ENCODE data around the gene XXYLT1. TPM values are rescaled to one million over a fixed set of nuclear protein-coding genes. Genes with fewer than 3 reads are reported as not detected.
A peak's percentile ranks its signal among the peaks of the same experiment; 100 is the strongest.
"Not testable (repeated sequence)": the region's sequence is repeated elsewhere in the genome, so short reads cannot be mapped to it uniquely, and the experiment has no call there.

XXYLT1 gene
- polyA plus RNA-seq, 4 donors, result 0.81 to 11.7 (median 4.6) TPM

- no peak for FAIRE-seq
- 85 to 91% (median 90%) methylated on average over 22 of the region's 22 CpGs for WGBS, 3 donors
- Histone ChIP-seq H3K27ac (ENCODE audit: low read depth in 1 of 3, low read length in 2 of 3) (no peak overlapping the region), H3K9me3 (ENCODE audit: control insufficient read depth in 2 of 2, insufficient read depth in 1 of 2, low read depth in 1 of 2, low read length in 1 of 2) (no peaks in the 10 kb centered on the region), H3K27me3 (ENCODE audit: control insufficient read depth in 3 of 3, insufficient read depth in 3 of 3, low read length in 3 of 3) (no peaks in the 10 kb centered on the region), H3K4me1 (ENCODE audit: control insufficient read depth in 3 of 3, insufficient read depth in 2 of 3, low read depth in 1 of 3, low read length in 2 of 3) (peaks cover 0 to 9% (median 2%) of the 10 kb centered on the region in 3 donors), H3K36me3 (ENCODE audit: control insufficient read depth in 3 of 3, insufficient read depth in 2 of 3, low read depth in 1 of 3, low read length in 3 of 3) (peaks cover 0 to 8% (median 0%) of the 10 kb centered on the region in 3 donors), H3K4me3 (ENCODE audit: low read depth in 1 of 3, low read length in 3 of 3) (no peak overlapping the region)
- no peak for DNase-seq
Observed at GRCh38 chr3:195112361-195112791, 158.6 kb downstream of the XXYLT1 start.

GRCh38 chr3:195111766-195112165, 159.2 kb downstream of the XXYLT1 start:
- DNase-seq (no peak), FAIRE-seq (no peak)
- Histone ChIP-seq H3K27ac (ENCODE audit: low read depth in 1 of 3, low read length in 2 of 3) (no peak overlapping the region), H3K27me3 (ENCODE audit: control insufficient read depth in 3 of 3, insufficient read depth in 3 of 3, low read length in 3 of 3) (no peaks in the 10 kb centered on the region), H3K4me3 (ENCODE audit: low read depth in 1 of 3, low read length in 3 of 3) (no peak overlapping the region), H3K9me3 (ENCODE audit: control insufficient read depth in 2 of 2, insufficient read depth in 1 of 2, low read depth in 1 of 2, low read length in 1 of 2) (no peaks in the 10 kb centered on the region), H3K36me3 (ENCODE audit: control insufficient read depth in 3 of 3, insufficient read depth in 2 of 3, low read depth in 1 of 3, low read length in 3 of 3) (peaks cover 0 to 8% (median 0%) of the 10 kb centered on the region in 3 donors), H3K4me1 (ENCODE audit: control insufficient read depth in 3 of 3, insufficient read depth in 2 of 3, low read depth in 1 of 3, low read length in 2 of 3) (peaks cover 0 to 9% (median 2%) of the 10 kb centered on the region in 3 donors)
- WGBS, 3 donors, result 91 to 94% (median 92%) methylated on average over 9 of the region's 9 CpGs

- Histone ChIP-seq H3K27ac (ENCODE audit: low read depth in 1 of 3, low read length in 2 of 3) (peak overlapping the region in 1 of 3 donors; percentile 53), H3K4me1 (ENCODE audit: control insufficient read depth in 3 of 3, insufficient read depth in 2 of 3, low read depth in 1 of 3, low read length in 2 of 3) (peaks cover 0 to 13% (median 2%) of the 10 kb centered on the region in 3 donors), H3K9me3 (ENCODE audit: control insufficient read depth in 2 of 2, insufficient read depth in 1 of 2, low read depth in 1 of 2, low read length in 1 of 2) (no peaks in the 10 kb centered on the region), H3K36me3 (ENCODE audit: control insufficient read depth in 3 of 3, insufficient read depth in 2 of 3, low read depth in 1 of 3, low read length in 3 of 3) (peaks cover 0 to 8% (median 0%) of the 10 kb centered on the region in 3 donors), H3K27me3 (ENCODE audit: control insufficient read depth in 3 of 3, insufficient read depth in 3 of 3, low read length in 3 of 3) (no peaks in the 10 kb centered on the region), H3K4me3 (ENCODE audit: low read depth in 1 of 3, low read length in 3 of 3) (no peak overlapping the region)
- DNase-seq (no peak), FAIRE-seq (no peak)
- 74 to 85% (median 77%) methylated on average over 9 of the region's 9 CpGs for WGBS, 3 donors
Observed at GRCh38 chr3:195111319-195111705, 159.6 kb downstream of the XXYLT1 start.

GRCh38 chr3:195110647-195111318, 160.2 kb downstream of the XXYLT1 start:
- FAIRE-seq (no peak), DNase-seq (peak in 1 of 2 donors; percentile 48)
- Histone ChIP-seq H3K36me3 (ENCODE audit: control insufficient read depth in 3 of 3, insufficient read depth in 2 of 3, low read depth in 1 of 3, low read length in 3 of 3) (peaks cover 0 to 8% (median 0%) of the 10 kb centered on the region in 3 donors), H3K9me3 (ENCODE audit: control insufficient read depth in 2 of 2, insufficient read depth in 1 of 2, low read depth in 1 of 2, low read length in 1 of 2) (no peaks in the 10 kb centered on the region), H3K27ac (ENCODE audit: low read depth in 1 of 3, low read length in 2 of 3) (peak overlapping the region in 1 of 3 donors; percentile 14), H3K4me1 (ENCODE audit: control insufficient read depth in 3 of 3, insufficient read depth in 2 of 3, low read depth in 1 of 3, low read length in 2 of 3) (peaks cover 0 to 14% (median under 1%) of the 10 kb centered on the region in 3 donors), H3K27me3 (ENCODE audit: control insufficient read depth in 3 of 3, insufficient read depth in 3 of 3, low read length in 3 of 3) (no peaks in the 10 kb centered on the region), H3K4me3 (ENCODE audit: low read depth in 1 of 3, low read length in 3 of 3) (no peak overlapping the region)
- 61 to 73% (median 70%) methylated on average over 14 of the region's 14 CpGs for WGBS, 3 donors

- DNase-seq, result no peak
- Histone ChIP-seq H3K4me1 (ENCODE audit: control insufficient read depth in 3 of 3, insufficient read depth in 2 of 3, low read depth in 1 of 3, low read length in 2 of 3) (peaks cover 0 to 21% (median 3%) of the 10 kb centered on the region in 3 donors), H3K27ac (ENCODE audit: low read depth in 1 of 3, low read length in 2 of 3) (no peak overlapping the region), H3K4me3 (ENCODE audit: low read depth in 1 of 3, low read length in 3 of 3) (no peak overlapping the region), H3K9me3 (ENCODE audit: control insufficient read depth in 2 of 2, insufficient read depth in 1 of 2, low read depth in 1 of 2, low read length in 1 of 2) (peaks cover 0 to 7% of the 10 kb centered on the region in 2 donors), H3K27me3 (ENCODE audit: control insufficient read depth in 3 of 3, insufficient read depth in 3 of 3, low read length in 3 of 3) (no peaks in the 10 kb centered on the region), H3K36me3 (ENCODE audit: control insufficient read depth in 3 of 3, insufficient read depth in 2 of 3, low read depth in 1 of 3, low read length in 3 of 3) (peaks cover 0 to 5% (median 0%) of the 10 kb centered on the region in 3 donors)
- WGBS, 3 donors, result 80 to 90% (median 90%) methylated on average over 10 of the region's 10 CpGs
- no peak for FAIRE-seq
Observed at GRCh38 chr3:195109098-195109657, 161.8 kb downstream of the XXYLT1 start.

- WGBS, 3 donors, result 81 to 91% (median 87%) methylated on average over 8 of the region's 8 CpGs
- H3K27me3 ChIP-seq (ENCODE audit: control insufficient read depth in 3 of 3, insufficient read depth in 3 of 3, low read length in 3 of 3), result no peaks in the 10 kb centered on the region
- no peak overlapping the region for H3K4me3 ChIP-seq (ENCODE audit: low read depth in 1 of 3, low read length in 3 of 3)
- peaks cover 0 to 5% (median 0%) of the 10 kb centered on the region in 3 donors for H3K36me3 ChIP-seq (ENCODE audit: control insufficient read depth in 3 of 3, insufficient read depth in 2 of 3, low read depth in 1 of 3, low read length in 3 of 3)
- no peak overlapping the region for H3K27ac ChIP-seq (ENCODE audit: low read depth in 1 of 3, low read length in 2 of 3)
- H3K4me1 ChIP-seq (ENCODE audit: control insufficient read depth in 3 of 3, insufficient read depth in 2 of 3, low read depth in 1 of 3, low read length in 2 of 3), result peaks cover 4 to 35% (median 7%) of the 10 kb centered on the region in 3 donors
- FAIRE-seq, result no peak
- DNase-seq, result no peak
- H3K9me3 ChIP-seq (ENCODE audit: control insufficient read depth in 2 of 2, insufficient read depth in 1 of 2, low read depth in 1 of 2, low read length in 1 of 2), result peaks cover 0 to 15% of the 10 kb centered on the region in 2 donors
Observed at GRCh38 chr3:195107593-195107992, 163.4 kb downstream of the XXYLT1 start.

GRCh38 chr3:195107031-195107430, 163.9 kb downstream of the XXYLT1 start:
- H3K27me3 ChIP-seq (ENCODE audit: control insufficient read depth in 3 of 3, insufficient read depth in 3 of 3, low read length in 3 of 3); DNase-seq; H3K4me3 ChIP-seq (ENCODE audit: low read depth in 1 of 3, low read length in 3 of 3); H3K36me3 ChIP-seq (ENCODE audit: control insufficient read depth in 3 of 3, insufficient read depth in 2 of 3, low read depth in 1 of 3, low read length in 3 of 3); H3K27ac ChIP-seq (ENCODE audit: low read depth in 1 of 3, low read length in 2 of 3); FAIRE-seq: not testable (repeated sequence)
- H3K4me1 ChIP-seq (ENCODE audit: control insufficient read depth in 3 of 3, insufficient read depth in 2 of 3, low read depth in 1 of 3, low read length in 2 of 3), result peaks cover 4 to 38% (median 7%) of the 10 kb centered on the region in 3 donors
- WGBS, 3 donors, result 86 to 88% (median 87%) methylated on average over 17 of the region's 17 CpGs
- H3K9me3 ChIP-seq (ENCODE audit: control insufficient read depth in 2 of 2, insufficient read depth in 1 of 2, low read depth in 1 of 2, low read length in 1 of 2), result peaks cover 0 to 19% of the 10 kb centered on the region in 2 donors

- no peak overlapping the region for H3K27ac ChIP-seq (ENCODE audit: low read depth in 1 of 3, low read length in 2 of 3)
Observed at GRCh38 chr3:195106418-195106906, 164.5 kb downstream of the XXYLT1 start.

More at GRCh38 chr3:195106418-195106906, 164.5 kb downstream of the XXYLT1 start:
- no peak for FAIRE-seq
- peaks cover 4 to 38% (median 7%) of the 10 kb centered on the region in 3 donors for H3K4me1 ChIP-seq (ENCODE audit: control insufficient read depth in 3 of 3, insufficient read depth in 2 of 3, low read depth in 1 of 3, low read length in 2 of 3)
- whole genome bisulfite sequencing, 3 donors, result 5 to 6% (median 5%) methylated on average over 24 to 29 of the region's 29 CpGs
- DNase-seq, result peak; percentile 25 to 85
- peaks cover 0 to 19% of the 10 kb centered on the region in 2 donors for H3K9me3 ChIP-seq (ENCODE audit: control insufficient read depth in 2 of 2, insufficient read depth in 1 of 2, low read depth in 1 of 2, low read length in 1 of 2)
- H3K36me3 ChIP-seq (ENCODE audit: control insufficient read depth in 3 of 3, insufficient read depth in 2 of 3, low read depth in 1 of 3, low read length in 3 of 3), result peaks cover 0 to 5% (median 0%) of the 10 kb centered on the region in 3 donors
- H3K27me3 ChIP-seq (ENCODE audit: control insufficient read depth in 3 of 3, insufficient read depth in 3 of 3, low read length in 3 of 3), result no peaks in the 10 kb centered on the region
- H3K4me3 ChIP-seq (ENCODE audit: low read depth in 1 of 3, low read length in 3 of 3), result no peak overlapping the region

Measured in small intestine (tissue), 7 donors.